Loucy (cell line): Measurements from ENCODE around the gene CD300LG.

ENCODE experiments used
- CTCF ChIP-seq: fragments of 200-600 bp; sonication (generic); conservative IDR thresholded peaks from 2 replicates; pipeline ENCODE4 v1.5.1; 2014; ENCODE audit warnings: mild to moderate bottlenecking, antibody characterized with exemption, low read length
- EZH2phosphoT487 ChIP-seq: fragments of 200-600 bp; IDR thresholded peaks from 2 replicates; pipeline ENCODE4 v1.6.1; 2018; ENCODE audit warnings: antibody characterized with exemption, mild to moderate bottlenecking, moderate library complexity, borderline replicate concordance

DNA sequence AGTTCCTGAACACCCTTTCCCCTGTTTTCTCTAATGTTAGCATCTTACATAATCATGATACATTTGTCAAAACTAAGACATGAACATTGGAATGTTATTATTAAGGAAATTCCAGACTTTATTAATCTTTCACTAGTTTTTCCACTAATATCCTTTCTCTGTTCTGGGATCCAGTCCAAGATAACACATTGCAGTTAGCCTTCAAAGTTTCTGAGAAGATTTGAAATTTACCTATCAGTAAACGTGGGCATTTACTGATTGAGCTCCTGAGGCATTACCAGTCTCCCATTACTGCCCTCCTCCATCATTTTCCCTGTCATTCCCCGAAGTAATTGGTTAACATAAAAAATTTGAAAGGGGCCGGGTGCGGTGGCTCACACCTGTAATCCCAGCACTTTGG is 5.7 kb upstream of the CD300LG start:
- TF ChIP-seq CTCF (no peak), EZH2phosphoT487 (no peak)
